T follicular helper cell (primary cell): ENCODE measurements around the gene EME2.
"Not testable (repeated sequence)": the region's sequence is repeated elsewhere in the genome, so short reads cannot be mapped to it uniquely, and the experiment has no call there.

Experiments
- DNase-seq: peaks from one replicate; pipeline ENCODE4 v3.0.0-alpha.2; 2020; ENCODE audit warnings: low read depth
- total RNA-seq, 2 experiments: gene quantifications; one replicate each; lab custom pipeline; 2026; lab: John Stamatoyannopoulos, UW

EME2 gene
- 47.4 to 62.7 reads per million in 2 experiments for total RNA-seq

- peak; percentile 41 for DNase-seq
These were observed at the start of gene EME2 for GRCh38 chr16:1772362-1772907. Gene EME2, plus strand, starts transcription at chr16:1772810. Its CDS starts 418 bp downstream, at chr16:1773228.

- peak; percentile 36 for DNase-seq
These were observed 49.0 kb upstream of the EME2 start for GRCh38 chr16:1723450-1724147.

GRCh38 chr16:1724491-1724890 lies 48.1 kb upstream of the EME2 start:
- DNase-seq, result no peak

GRCh38 chr16:1726661-1727502 lies 45.7 kb upstream of the EME2 start:
- DNase-seq, result no peak

GRCh38 chr16:1727651-1728624 lies 44.7 kb upstream of the EME2 start:
- no peak for DNase-seq

- no peak for DNase-seq
These were observed 43.6 kb upstream of the EME2 start for GRCh38 chr16:1729026-1729425.

GRCh38 chr16:1729445-1729844 lies 43.2 kb upstream of the EME2 start:
- no peak for DNase-seq

GRCh38 chr16:1731073-1731472 lies 41.5 kb upstream of the EME2 start:
- no peak for DNase-seq

- no peak for DNase-seq
These were observed 41.0 kb upstream of the EME2 start for GRCh38 chr16:1731603-1732002.

GRCh38 chr16:1732071-1732470 lies 40.5 kb upstream of the EME2 start:
- DNase-seq, result no peak

- DNase-seq, result not testable (repeated sequence)
These were observed 40.0 kb upstream of the EME2 start for GRCh38 chr16:1732551-1732987.

- no peak for DNase-seq
These were observed 38.5 kb upstream of the EME2 start for GRCh38 chr16:1734123-1734522.

GRCh38 chr16:1734816-1735215 lies 37.8 kb upstream of the EME2 start:
- no peak for DNase-seq

GRCh38 chr16:1740234-1740633 lies 32.4 kb upstream of the EME2 start:
- no peak for DNase-seq

GRCh38 chr16:1740781-1741490 lies 31.7 kb upstream of the EME2 start:
- no peak for DNase-seq

- no peak for DNase-seq
These were observed 31.0 kb upstream of the EME2 start for GRCh38 chr16:1741553-1742165.

- no peak for DNase-seq
These were observed 29.0 kb upstream of the EME2 start for GRCh38 chr16:1743376-1744337.

GRCh38 chr16:1744338-1744840 lies 28.2 kb upstream of the EME2 start:
- DNase-seq, result no peak
